ENCODE measurements around the gene TFF3.

TFF3 gene

DNA sequence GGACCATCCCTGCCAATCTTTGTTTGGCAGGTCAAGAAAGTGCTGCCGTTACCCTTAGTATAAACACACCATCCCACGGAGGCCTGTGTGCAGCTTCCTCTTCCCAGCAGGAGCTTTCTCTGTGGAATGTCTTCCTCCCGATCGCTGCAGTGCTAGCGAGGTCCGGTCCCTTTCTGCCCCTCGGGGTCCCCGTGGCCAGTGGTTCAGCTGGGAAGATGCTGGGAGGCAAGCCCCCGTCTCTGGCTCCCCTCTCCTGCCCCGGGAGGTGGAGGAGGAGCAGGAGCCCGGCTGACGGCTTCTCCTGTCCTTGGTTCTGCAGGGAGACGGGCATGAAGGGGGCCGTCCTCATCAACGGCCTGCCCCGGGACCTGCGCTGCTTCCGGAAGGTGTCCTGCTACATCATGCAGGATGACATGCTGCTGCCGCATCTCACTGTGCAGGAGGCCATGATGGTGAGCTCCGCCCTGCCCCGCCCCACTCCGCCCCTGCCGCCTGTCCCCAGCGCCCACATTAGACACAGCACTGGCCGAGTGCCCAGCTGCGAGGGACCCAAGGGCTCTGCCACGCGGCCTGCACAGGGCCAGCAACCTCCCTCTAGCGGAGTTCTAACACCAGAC is 42.1 kb downstream of the TFF3 start:
- no peak for DNase-seq (ENCODE audit: extremely low read depth in 1 of 2, low read depth in 1 of 2)

DNA sequence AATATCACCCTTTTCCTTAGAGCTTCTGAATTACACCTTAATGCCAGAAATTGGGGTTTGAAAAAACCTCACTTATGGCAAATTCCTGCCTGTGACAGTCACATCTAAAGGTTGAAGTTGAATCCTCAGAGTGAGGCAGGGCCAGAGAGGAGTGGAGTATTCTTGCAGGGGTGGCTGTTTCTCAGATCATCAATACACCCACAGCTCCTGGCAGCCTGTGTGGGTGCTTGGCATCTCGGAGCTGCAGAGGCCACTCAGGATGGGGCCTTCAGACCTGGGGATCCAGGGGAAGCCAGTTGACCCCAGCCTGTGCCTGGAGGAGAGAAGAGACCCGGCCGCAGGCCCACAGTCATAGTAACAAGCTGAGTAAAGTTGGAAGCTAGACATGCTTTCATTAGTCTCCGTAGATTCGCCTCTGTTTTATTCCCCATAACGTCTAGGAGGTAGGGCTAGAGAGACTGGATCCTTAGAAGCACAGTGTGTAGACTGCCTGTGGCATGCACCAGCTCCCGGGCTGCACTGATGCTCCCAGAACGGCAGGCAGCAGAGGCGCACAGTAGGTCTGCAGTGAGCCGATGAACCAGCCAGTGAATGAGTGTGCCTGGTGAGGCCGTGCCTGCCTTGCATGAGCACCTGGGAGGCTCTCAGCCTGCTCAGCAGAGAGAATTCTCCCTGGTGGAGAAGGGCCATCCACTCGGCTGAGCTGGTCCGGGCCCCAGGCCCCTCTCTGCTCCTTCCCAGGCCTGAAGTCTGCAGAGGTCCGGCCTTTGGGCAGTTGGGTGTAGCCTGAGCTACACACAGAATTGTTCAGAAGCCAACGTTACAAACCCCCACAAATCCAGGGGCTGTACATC is 42.9 kb downstream of the TFF3 start:
- DNase-seq (ENCODE audit: extremely low read depth in 1 of 2, low read depth in 1 of 2) = no peak

DNA sequence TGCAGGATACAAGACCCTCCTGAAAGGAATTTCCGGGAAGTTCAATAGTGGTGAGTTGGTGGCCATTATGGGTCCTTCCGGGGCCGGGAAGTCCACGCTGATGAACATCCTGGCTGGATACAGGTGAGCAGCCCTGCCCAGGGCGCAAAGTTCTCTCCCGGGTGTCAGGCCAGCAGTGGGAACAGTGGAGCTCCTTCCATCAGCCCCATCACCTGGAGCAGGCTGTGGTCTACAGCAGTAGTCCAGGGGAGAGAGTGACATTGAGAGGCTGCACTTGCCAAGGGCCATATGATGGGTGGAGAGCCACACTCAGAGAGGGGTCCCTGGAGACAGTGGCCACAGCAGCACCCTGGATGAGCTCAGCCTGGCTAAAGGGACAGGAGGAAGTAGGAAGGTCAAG is 44.1 kb downstream of the TFF3 start:
- DNase-seq (ENCODE audit: extremely low read depth in 1 of 2, low read depth in 1 of 2) = no peak

DNA sequence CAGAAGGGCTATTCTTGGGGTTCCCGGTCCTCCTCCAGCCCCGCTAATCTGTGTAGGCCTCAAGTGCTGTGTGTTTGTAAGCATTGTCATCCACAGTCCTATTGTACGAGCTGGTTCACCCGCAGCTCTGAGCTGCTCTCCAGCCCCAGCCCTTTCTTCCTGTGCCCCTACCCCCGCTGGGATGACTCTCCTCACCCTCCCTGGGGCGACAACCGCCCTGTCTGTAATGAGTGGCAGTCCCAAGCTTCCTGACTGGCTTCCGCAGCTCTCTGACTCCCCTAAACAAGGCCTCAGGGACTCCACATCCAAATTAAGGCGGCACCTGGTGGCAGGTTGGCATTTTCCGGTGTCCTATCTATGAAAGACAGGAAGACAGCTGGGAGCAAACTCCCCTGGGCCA is 45.8 kb downstream of the TFF3 start:
- no peak for DNase-seq (ENCODE audit: extremely low read depth in 1 of 2, low read depth in 1 of 2)

DNA sequence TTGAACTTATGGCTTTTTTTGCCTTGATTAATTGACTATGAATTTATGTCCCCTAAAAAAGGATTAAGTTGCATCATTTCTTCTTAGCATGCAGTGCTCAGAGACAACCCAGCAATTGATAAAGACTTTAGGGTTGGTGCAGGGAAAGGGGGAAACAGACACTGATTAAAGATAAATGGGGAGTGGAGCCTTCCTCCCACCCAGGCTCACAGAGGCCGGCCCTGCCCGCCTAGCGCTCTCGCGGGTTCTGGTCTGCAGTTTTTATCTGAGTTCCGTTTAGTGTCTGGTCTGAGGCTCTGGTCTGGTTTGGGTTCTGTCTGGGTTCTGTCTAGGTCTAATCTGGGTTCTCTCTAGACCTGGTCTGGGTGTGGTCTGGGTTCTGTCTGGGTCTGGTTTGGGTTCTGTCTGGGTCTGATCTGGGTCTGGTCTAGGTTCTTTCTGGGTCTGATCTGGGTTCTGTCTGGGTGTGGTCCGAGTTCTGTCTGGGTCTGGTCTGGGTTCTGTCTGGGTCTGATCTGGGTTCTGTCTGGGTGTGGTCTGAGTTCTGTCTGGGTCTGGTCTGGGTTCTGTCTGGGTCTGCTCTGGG is 48.1 kb downstream of the TFF3 start:
- no peak for DNase-seq (ENCODE audit: extremely low read depth in 1 of 2, low read depth in 1 of 2)

DNA sequence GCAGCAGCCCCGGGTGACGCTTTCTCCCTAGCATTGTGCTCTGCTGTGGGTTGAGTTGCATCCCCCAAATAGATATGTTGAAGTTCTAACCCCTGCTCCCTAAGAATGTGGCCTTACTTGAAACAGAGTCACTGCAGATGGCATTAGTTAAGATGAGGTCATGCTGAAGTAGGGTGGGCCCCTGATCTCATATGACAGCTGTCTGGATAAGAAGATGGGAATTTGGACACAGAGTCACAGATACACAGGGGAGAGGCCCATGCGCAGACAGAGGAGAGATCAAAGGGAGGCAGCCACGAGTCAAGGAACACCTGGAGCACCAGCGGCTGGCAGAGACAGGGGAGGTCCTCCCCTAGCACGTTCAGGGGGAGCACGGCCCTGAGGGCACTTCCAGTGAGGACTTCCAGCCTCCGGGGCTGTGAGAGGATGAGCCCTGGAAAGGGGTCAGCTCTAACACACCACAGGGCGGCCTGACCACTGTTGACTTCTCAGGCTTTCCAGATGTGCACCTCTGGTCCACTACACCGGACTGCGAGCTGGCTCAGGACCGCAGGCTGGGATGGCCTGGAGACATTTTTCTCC is 49.9 kb downstream of the TFF3 start:
- DNase-seq (ENCODE audit: extremely low read depth in 1 of 2, low read depth in 1 of 2) = no peak

DNA sequence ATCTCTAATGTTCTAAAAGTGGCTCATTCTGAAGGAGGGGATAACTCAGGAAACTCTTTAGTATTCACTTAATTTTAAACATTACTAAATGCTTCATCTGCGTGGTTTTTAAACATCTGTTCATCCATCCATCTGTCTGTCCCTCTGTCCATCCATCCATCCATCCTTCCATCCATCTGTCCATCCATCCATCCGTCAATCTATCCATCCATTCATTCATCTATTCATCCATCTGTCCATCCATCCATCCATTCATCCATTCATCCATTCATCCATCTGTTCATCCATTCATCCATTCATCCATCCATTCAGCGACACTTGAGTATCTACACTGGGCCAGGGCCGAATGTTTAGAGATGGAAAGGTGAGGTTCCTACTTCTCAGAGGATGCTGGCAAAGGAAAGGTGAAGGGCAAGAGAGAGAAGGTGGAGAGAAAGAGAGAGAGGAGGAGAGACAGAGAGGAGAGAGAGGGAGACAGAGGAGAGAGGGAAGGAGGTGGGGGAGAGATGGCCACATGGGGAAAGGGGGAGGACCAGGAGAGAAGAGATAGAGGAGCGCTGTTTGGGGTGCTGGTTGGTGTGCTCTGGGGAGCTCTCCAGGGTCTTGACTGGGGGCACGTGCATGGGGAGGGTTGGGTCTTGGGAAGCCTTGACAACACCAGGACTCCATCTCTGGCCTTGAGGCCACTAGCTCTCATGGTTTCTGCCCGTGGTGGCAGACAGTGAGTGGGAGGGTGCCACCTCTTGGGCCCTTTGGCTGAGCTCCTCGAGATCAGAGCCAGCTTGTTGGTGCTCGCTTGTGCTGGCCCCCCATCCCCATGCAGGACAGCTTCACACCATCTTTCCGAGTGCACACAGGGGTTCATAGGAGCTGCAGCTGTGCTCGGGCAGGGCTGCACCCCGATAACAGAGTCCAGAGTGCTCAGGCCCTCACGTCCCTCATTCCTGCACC is 50.7 kb downstream of the TFF3 start:
- DNase-seq (ENCODE audit: extremely low read depth in 1 of 2, low read depth in 1 of 2) = no peak

DNA sequence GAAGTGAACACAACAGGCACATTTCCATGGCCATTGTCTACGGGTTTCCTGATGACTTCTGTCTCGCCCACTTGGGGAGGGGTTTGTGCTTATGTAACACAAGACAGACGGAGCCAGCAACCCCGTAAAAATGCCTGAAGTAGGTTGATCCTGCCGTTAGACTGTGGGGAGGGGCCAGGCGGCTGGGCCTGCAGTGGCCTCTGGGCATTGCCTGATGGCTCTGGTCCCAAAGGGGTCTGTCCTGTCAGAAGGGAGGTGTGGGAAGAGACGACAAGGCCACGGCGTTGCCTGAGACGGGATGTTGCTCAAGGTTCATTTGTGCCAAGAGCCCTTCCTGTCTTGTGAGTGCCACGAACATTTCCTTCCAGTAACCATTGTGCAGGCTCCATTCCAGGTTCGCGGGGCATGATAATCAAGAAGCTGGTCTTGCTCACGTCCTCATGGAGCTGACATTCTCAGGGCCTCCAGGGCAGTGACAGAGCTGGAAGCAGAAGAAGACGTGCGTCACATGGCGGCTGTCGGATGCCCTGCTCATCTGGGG is 51.5 kb downstream of the TFF3 start:
- no peak for DNase-seq (ENCODE audit: extremely low read depth in 1 of 2, low read depth in 1 of 2)

DNA sequence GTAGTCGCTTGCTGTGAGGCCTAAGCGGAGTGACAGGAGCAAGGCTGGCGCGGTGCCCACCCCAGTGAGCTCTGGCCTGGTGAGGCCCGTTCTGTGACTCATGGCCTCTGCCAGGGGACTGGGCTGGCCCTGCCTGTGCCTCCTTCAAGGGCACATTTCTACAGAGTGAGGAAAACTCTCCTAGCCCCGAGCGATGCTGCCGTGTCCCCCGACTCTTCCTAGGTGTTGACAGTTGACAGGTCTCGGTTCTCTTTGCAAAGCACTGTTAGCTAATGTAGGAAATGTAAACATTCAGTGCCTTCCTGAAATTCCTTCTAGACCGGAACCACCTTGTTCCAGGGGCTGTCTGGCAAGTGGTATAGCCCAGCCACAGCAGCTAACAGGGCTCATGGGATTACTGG is 52.4 kb downstream of the TFF3 start:
- DNase-seq (ENCODE audit: extremely low read depth in 1 of 2, low read depth in 1 of 2) = no peak

DNA sequence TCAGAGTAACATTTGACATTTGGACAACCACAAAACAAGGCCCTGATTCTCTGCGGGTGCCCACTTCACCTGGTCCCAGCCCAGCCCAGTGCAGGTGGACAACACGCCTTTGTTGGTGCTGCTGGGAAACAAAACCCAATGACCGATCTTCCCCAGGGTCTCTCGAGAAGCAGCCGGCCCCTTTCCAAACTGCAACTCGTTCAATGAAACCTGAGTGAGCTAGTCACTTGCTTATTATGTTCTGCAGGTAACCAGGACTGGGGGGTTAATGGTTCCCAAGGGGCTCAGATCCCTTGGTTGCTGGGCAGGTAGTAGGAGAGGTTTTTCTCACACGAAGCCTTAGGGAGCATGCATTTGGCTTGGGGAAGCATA is 53.4 kb downstream of the TFF3 start:
- no peak for DNase-seq (ENCODE audit: extremely low read depth in 1 of 2, low read depth in 1 of 2)
